HG03520 (cell line): ENCODE measurements around the gene PSMA2.

Experiments
- ATAC-seq: cut with Tn5 transposase; IDR thresholded peaks from one replicate; pipeline ENCODE4 v1.9.1; 2021; ENCODE audit warnings: mild to moderate bottlenecking, moderate library complexity; ENCODE audit not compliant: unreplicated experiment

The PSMA2 gene

GRCh38 chr7:42931834-42932651, at the start of gene PSMA2, which contains the start of gene MRPL32:
Gene PSMA2, minus strand, starts transcription at chr7:42932174. Its CDS starts 16 bp downstream, at chr7:42932158.
Gene MRPL32, plus strand, starts transcription at chr7:42932376. Its CDS starts 11 bp downstream, at chr7:42932387.
- peak; percentile 100 for ATAC-seq

- ATAC-seq = no peak
These were observed 49.6 kb upstream of the PSMA2 start for GRCh38 chr7:42981601-42982000.

DNA sequence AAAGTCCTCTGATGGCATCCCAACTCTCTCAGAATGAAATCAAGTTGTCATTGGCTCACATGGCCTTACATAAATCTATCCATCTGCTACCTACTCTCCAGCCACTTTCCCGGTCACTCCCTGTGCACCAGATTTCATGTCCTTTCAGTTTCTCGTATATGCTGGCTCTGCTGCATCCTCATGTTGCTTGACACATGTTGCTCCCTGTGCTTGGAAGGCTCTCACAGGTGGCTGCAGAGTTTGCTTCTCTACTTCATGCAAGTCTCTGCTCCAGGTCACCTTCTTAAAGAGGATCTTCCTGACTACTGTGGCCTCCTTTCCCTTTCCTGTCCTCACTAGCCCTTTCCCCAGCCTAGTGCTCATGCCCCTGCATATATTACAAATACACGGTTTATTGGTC, 48.5 kb upstream of the PSMA2 start:
- no peak for ATAC-seq

- no peak for ATAC-seq
These were observed 48.1 kb upstream of the PSMA2 start for GRCh38 chr7:42980084-42980483.

- no peak for ATAC-seq
These were observed 46.5 kb upstream of the PSMA2 start for GRCh38 chr7:42978496-42978895.

DNA sequence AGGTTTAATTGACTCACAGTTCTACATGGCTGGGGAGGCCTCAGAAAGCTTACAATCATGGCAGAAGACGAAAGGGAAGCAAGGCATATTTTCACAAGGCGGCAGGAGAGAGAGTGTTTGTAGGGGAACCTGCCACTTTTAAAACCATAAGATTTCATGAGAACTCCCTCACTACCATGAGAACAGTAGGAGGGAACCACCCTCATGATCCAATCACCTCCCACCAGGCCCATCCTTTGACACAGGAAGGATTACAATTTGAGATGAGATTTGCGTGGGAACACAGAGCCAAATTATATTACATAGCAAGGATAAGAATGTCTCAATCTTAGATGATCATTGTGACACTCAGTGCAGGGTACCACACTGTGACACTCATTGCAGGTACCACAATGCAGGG, 44.4 kb upstream of the PSMA2 start:
- ATAC-seq = no peak

DNA sequence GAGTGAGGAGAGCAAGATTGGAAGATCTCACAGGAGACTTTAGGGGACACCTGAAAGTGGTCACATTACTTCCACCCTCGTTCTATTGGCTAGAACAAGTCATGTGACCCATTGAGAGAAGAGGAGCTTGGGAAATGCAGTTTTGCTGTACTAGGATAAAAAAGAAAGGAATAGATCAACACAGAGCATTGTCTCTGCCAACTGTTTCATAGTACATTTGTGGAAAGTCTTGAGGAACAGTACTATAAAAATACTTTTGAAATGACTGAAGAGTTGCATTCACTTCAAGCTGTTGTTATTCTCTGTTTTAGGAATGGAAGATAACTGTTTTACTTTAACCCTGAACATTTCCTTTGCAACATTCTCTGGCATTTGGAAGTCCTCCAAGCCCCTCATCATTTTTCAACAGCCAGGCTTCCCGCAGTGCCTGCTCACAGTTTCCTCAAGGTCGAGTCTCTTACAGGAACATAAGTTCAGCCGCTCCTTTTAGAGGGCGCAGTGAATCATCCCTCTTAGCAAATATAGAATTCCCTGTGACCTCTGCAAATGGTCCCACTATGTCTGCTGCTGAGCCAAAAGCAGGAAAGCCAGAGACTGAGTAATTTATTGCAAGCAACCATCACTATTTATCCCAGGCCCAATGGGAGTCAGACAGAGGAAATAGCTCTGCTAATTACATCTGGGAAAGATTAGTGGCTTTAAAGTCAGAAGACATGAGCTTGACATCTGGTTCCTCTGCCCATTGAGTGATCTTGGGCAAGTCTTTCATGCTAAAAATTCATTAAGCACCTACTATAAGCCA, 40.9 kb upstream of the PSMA2 start:
- ATAC-seq = no peak

DNA sequence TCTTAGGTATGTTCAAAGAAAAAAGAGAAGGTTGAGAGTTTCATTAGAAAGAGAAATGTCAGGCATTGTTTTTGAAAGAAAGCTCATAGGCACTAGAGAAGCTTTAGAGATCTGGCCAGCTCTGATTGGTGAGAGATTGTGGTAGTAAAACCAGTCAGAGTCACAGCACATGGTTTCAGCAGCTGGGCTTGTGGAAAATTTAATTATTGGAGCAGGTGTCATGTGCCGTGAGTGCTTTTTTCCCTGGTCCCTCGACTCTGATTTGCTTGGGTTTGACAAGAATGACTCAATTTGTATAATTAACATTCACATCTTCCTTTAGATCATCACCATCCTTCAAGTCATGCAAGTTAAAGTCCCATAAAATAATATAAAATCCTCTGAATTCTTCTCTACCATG, 35.4 kb upstream of the PSMA2 start:
- no peak for ATAC-seq

DNA sequence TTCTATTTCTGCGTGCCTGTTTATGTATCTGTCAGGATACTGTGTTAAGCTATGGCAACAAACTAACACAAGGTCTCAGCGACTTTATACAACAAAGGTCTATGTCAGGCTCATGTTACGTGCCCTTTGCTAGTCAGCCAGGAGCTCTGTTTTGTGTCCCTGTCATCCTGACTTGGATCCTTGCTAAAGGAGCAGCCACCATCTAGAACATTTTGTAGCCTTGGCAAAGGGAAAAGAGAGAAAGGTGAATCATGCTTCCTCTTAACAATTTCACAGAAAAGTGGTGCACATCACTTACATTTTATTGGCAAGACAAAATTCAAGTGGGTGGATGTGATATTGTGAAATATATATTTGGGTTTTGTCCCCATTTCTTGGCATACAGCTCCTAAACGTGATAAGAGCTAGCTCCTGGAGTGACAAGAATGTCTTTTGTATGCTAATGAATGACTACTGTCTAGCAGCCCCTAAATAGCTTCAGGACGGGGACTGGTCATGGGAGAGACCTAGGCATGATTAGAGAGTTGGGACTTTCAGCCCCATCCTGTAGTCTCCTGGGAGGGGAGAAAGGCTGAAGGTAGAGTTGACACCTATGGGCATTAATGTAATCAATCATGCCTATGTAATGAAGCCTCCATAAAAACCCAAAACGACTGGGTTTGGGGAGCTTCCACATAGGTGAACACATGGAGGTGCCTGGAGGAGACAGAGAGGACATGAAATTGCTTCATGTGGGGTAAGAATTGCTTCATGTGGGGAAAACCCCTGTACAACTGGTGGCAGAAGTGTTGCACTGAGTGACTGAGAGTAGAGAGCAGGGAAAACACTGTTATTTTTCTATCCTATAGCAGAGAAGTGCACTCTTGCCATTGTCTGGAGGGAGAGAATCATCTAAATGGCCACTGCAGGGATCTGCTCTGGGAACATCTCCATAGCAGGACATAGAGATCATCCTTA, 33.2 kb upstream of the PSMA2 start:
- no peak for ATAC-seq

GRCh38 chr7:42964293-42964692, 32.3 kb upstream of the PSMA2 start:
- no peak for ATAC-seq

GRCh38 chr7:42961170-42961569, 29.2 kb upstream of the PSMA2 start:
- no peak for ATAC-seq

GRCh38 chr7:42960762-42961161, 28.8 kb upstream of the PSMA2 start:
- ATAC-seq = no peak

DNA sequence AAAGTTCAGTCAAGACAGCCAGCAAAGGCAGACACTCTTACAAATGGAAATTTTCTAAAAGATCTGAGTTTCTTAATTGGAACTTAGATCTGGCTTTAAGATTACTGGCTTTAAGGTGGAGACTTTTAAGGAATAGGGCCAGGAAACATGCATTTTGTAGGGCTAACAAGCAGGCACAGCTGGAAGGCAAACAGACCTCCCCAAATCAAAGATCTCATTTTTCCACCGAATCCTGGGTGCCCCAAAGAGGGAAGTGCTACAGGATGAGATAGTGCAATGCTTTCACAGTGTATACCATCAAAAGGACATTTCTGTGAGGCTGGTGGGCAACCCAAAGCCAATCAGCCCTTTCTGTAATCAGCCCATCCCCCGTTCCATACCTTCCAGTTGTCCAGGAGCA, 27.6 kb upstream of the PSMA2 start:
- ATAC-seq = no peak

DNA sequence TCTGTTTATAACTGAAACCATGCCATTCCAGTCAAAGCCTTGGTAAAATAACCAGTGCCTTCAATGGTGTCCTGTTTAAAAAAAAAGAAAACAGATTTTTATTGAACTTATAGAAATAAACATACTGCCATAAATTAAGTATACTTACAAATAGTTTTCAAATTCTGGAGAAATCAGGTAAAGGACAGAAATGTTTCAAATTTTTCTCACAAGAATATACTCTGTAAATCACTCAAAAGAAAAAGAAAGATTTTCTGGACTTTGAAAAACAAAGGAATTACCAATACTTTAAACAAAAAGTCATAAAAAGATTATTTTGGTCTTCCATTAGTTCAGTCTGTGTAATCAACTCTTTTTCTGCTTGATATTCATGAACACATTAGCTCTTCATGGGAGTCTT, 24.1 kb upstream of the PSMA2 start:
- no peak for ATAC-seq

GRCh38 chr7:42953994-42954393, 22.0 kb upstream of the PSMA2 start:
- no peak for ATAC-seq

DNA sequence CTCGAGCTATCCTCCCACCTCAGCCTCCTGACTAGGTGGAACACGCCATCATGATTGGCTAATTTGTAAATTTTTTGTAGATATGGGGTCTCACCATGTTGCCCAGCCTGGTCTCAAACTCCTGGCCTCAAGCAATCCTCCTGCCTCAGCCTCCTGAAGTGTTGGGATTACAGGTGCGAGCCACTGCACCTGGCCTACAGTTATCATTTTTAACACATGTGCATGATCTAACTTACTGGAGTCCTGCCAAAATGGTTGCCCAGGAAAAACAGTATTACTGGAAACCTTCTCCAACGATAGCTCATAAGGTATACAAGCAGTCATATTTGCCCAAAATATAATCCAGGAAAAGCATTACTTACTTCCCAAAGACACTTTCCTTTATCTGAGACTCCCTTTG, 20.4 kb upstream of the PSMA2 start:
- ATAC-seq = no peak

DNA sequence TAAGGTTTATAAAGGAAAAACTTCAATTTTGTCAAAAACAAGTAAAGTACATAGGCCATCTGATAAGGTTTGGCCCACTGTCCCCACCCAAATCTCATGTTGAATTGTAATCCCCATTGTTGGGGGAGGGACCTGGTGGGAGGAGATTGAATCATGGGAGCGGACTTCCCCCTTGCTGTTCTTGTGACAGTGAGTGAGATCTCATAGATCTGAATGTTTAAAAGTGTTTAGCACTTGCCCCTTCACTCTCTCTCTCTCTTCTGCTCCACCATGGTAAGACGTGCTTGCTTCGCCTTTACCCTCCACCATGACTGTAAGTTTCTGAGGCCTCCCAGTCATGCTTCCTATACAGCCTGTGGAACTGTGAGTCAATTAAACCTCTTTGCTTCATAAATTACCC, 18.4 kb upstream of the PSMA2 start:
- ATAC-seq = no peak

DNA sequence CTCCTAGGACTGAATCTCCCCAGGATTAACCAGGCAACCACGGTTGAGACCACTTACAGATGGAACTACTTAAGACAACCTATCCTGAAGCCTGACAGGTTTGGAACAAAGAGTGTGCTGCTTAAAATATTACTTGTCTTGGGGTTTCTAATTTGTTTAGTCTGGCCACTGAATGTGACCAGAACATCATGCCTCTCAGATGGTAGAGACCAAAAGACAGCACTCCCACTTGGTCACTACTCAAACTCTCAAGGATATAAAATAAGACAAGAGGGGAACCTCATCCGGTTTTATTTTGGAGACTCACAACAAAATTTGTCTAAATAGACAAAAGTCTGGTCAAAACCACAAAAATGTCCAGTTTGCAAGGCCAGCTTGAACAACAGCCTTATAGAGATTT, 15.5 kb upstream of the PSMA2 start:
- ATAC-seq = no peak

- peak; percentile 8 for ATAC-seq
These were observed 14.6 kb upstream of the PSMA2 start for GRCh38 chr7:42946627-42946950.

GRCh38 chr7:42945821-42946626, 14.1 kb upstream of the PSMA2 start:
- ATAC-seq = peak; percentile 52
